COR-L47 (cell line): ENCODE data around the gene EFEMP1.
"Not testable (repeated sequence)": the region's sequence is repeated elsewhere in the genome, so short reads cannot be mapped to it uniquely, and the experiment has no call there.

Experiments used
- DNase-seq: peaks from one replicate; lab custom pipeline; 2025; lab: John Stamatoyannopoulos, UW

Gene EFEMP1

DNA sequence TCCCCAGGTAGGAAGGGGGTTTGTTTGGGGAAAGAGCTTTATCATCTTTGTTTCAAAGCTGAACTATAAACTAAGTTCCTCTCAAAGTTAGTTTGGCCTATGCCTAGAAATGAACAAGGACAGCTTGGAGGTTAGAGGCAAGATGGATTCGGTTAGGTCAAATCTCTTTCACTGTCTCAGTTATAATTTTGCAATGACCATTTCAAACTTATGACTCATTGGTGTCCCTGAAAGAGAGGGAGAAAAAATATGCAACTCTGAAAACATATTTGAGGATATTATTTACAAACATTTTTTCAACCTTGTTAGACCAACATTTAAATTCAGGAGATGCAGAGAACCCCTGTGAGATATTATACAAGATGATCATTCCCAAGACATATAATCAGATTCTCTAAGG, 95.7 kb downstream of the EFEMP1 start:
- DNase-seq = no peak

DNA sequence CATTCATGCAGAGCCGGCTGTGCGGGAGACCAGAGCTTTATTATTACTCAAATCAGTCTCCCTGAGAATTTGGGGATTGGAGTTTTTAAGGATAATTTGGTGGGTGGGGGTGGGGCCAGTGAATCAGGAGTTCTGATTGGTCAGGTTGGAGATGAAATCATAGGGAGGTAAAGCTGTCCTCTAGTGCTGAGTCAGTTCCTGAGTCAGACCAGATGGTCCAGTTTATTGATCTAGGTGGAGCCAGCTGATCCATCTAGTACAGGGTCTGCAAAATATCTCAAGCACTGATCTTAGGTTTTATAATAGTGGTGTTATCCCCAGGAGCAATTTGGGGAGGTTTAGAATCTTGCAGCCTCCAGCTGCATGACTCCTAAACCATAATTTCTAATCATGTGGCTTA, 96.2 kb downstream of the EFEMP1 start:
- not testable (repeated sequence) for DNase-seq

DNA sequence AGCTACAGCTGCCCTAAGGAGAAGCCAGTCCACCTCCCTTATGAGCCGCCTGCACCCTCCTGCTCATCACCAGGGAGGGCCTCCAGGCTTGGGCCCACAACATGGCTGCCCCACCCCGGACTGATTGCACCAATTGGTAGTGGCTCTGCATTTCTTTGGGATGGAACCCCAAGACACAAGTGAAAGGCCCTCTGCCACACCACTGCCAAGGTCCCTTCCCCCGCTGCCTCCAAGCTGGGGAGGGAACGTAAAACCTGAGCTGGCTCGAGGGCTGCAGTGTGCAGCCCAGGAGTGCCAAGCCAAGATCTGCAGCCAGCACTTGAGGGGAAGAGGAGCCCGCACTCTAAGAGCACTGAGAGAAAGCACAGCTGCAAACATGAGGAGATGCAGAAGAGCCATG, 97.3 kb downstream of the EFEMP1 start:
- DNase-seq = no peak

- DNase-seq = no peak
These were observed 99.0 kb downstream of the EFEMP1 start for GRCh38 chr2:55824551-55825096.
